Activated CD4-positive, alpha-beta T cell treated with anti-CD3 and anti-CD28 coated beads, Interleukin-2, Interleukin-6, amounts not matched to agents 100 ng/mL and 50 ng/mL, durations not matched to agents 16 hours and 8 hours (primary cell): ENCODE results near the gene ZNF749.

ENCODE experiments used
- DNase-seq: peaks from one replicate; pipeline ENCODE4 v3.0.0-alpha.2; 2020

The ZNF749 gene

DNA sequence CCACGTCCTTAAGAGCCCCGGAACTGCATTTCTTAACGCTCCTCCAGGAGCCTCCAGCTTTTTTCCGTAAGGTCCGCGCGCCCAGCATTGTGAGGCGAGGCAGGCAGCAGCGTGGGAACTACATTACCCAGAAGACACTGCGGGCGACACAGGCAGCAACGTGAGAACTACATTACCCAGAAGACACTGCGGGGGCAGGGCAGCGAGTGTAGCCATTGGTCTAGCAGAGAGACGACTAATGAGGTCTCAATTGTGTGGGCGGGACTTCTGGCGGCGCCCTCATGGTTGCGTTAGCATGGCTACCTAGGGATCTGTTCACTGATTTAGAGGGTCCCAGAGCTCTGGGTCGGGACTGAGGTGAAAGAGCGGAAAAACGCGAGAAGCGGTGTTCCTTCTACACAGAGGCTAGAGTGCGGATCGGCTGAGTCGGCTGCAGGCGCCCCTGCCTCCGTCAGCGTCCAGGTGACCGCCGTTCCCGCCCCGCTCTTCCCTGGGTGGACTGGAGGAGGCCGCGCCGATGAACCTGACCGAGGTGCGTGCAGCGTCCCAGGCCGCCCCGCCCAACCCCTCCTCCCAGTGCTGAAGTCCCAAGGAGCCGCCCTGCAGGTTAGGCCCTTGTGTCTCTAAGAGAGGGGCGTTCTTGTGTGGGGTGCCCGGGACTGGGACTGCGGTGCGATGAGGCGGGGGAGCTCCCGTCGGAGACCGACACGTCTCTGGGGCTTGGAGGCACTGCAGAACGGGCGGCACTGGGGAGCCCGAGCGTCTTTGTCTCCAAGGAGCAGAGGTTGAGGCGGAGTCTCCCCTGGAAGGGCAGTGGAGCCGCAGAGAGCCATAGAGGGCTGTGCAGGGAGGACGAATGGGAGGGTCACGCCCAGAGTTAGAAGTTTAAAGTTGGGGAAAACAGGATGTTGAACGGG is at the start of gene ZNF749:
Gene ZNF749 (plus strand): TSS at position 264 of the 917 bp plus-strand sequence. CDS start 254 bp downstream, at position 518.
- DNase-seq, result peak; percentile 99

DNA sequence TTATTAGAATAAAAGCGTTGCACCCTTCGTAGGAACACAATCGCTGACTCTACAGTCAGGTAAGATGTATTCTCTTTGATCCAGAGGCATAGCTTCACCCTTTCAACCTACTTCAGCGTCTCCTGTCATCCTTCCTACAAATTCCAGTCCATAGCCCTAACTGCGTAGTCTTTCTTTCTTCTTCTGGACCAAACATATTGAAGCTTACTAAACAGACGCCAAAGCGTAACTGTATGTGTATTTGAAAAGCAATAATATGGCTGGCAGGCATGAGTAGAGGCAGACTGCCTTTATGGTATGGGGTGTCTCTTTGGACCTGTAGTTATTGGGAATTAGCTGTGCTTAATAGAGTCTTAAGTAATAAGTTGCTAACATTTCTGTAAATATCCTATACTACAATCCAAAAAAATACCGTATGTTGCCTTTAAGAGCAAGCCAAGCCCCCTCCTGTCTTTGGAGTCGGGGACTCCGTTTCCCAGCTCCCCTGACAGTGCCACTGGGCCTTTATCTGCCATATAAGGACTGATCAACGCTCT is 45.9 kb upstream of the ZNF749 start:
- DNase-seq, result no peak

DNA sequence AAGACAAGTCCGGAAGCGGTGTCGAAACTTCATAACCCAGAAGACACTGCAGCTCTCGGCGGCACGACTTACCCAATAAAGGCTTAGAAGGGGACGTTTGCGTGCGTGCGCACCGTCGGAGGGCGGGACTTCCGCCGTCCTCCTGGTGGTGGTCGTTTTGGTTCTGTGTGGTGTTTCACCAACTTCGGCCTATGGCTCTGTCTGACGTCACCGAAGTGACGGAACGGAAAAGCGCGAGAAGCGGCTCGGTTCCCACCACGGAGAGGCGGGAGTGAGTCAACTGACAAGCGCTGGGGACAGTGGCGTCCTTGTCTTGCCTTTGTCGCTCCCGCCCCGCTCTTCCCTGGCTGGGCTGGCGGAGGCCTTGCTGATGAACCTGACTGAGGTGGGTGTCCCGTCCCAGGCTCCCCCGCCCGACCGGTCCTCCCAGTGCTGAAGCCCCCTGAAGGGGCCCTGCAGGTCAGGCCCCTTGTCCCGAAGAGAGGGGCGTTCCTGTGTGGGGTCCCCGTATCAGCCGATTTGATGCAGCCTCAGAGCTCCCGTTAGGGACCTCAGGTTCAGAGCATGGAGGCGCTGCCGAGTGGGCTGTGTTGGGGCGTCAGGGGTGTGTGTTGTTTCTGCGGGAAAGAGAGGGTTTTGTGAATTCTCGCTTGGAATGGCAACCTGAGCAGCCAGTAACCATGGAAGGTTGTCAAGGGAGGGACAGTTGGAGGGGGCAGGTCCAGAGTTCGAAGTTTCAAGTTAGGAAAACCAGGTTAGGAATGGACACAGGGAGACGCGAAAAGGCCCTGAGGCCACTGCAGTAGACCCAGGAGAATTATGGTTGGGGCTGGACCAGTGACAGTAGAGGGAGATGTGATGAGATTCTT is 45.2 kb upstream of the ZNF749 start, which contains the start of gene ZNF548:
Gene ZNF548 (plus strand): TSS at position 125 of the 869 bp plus-strand sequence. CDS start 246 bp downstream, at position 371.
- peak; percentile 96 for DNase-seq

DNA sequence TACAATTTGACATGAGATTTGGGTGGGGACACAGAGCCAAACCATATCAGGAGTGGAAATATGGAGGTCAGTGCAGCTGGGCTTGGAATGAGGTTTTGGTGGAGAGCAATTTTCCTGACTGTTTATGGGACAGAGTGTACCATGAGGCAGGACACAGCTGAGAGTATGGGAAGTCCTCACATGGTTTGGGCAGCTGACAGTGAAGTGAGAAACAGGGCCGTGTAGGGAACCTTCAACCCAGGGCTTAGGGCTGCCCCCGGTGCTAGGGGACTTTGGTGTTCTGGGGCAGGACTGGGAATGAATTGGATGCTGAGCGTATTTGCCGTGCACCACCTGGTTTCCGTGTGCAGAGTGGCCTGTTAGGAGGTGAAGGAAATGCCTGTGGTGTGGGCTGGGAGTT is 39.4 kb upstream of the ZNF749 start:
- DNase-seq, result no peak

DNA sequence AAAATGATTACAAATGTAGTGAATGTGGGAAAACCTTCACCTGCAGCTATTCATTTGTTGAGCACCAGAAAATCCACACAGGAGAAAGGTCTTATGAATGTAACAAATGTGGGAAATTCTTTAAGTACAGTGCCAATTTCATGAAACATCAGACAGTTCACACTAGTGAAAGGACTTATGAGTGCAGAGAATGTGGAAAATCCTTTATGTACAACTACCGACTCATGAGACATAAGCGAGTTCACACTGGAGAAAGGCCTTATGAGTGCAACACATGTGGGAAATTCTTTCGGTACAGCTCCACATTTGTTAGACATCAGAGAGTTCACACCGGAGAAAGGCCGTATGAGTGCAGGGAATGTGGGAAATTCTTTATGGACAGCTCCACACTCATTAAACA is 36.3 kb upstream of the ZNF749 start:
- DNase-seq, result no peak

DNA sequence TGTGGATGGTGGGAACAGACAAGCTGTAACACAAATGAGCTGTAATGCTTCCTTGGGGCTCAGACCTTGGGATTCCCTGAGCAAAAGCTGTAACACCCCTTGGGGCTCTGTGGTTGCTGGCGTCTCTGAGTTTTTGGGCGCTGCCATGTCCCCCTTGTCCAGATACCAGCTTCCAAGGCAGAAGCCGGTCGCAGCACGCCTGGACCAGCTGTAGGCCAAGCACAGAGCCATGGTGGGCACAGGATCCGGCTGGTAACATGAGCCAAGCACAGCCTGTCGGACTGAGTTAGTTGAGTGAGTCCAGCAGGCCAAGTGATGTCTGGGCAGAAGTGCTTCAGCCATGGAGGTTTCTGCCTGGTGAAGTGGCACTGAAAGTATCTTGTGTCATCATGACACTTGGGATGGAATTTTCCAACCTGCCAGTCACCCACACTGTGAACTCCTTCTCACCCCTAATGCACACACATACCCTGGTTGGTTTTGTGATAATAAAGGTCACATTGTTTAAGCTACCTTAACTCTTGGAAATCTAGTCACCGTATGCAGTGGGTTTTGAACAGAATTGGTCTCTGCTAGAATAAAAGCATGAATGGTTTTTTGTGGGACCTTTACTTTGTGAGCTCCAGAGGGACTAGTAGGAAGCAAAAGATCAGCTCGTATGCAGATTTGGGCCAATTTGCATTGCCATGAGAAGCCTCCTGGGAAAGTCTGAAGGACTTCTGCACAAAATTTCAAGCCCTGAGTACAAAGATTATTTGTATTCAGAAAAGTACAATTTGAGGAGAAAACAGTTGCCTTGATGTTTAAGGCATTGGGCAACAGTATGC is 31.2 kb upstream of the ZNF749 start:
- DNase-seq, result no peak

DNA sequence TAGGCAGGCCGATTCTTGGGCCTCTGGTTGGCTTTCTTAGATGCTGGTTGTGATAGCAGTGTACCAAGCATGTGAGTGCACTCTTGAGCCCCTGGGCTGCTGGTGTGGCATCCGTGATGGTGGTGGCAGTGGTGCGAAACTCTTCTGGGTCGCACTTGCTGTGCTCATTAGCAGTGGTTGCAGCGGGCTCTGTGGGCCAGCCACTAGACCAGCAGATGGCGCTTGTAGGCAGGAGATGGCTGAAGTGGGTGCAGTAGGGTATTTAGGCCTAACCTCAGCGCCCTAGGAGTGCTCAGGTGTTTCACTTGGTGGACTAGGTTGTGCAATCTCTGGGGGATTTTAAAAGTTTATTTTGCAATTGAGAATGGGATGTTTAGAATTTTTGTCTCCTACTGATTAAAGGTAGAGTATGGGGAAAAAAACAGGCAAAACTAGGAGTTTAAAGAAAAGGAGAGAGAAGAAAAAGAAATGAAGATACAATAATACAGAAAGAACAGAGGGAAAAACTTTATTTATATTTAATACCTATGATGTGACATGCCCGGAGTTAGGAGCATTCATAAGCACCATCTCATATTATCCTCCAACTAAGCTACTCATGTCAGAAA is 28.5 kb upstream of the ZNF749 start:
- peak; percentile 63 for DNase-seq

DNA sequence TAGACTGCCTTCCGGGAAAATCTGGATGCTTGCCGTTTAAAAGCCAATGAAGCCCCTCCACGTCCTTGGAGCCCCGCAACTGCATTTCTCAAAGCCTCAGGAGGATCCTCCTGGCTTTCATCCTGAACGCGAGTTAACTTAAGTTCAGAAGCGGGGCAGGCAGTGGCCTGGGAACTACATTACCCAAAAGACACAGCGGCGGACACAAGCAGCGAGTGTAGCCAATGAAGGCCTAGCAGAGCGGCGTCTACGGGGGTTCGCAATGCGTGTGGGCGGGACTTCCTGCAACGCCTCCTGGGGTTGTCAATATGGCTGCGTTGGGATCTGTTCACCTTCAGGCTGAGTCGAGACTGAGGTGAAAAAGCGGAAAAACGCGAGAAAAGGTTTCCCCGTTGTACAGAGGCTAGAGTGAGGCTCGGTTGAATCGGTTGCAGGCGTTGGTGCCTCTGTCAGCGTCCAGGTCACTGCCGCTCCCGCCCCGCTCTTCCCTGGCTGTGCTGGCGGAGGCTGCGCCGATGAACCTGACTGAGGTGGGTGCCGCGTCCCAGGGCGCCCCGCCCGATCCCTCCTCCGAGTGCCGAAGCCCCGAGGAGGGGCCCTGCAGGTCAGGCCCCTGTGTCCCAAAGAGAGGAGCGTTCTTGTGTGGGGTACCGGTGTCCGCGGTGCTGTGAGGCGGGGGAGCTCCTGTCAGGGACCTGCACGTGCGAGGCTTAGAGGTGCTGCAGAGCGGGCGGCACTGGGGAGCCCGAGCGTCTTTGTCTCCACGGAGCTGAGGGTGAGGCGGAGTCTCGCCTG is 24.1 kb upstream of the ZNF749 start, which contains the start of gene ZNF17:
Gene ZNF17 (plus strand): TSS at position 285 of the 795 bp plus-strand sequence. CDS start 2,455 bp downstream, outside the sequence.
- peak; percentile 95 for DNase-seq

DNA sequence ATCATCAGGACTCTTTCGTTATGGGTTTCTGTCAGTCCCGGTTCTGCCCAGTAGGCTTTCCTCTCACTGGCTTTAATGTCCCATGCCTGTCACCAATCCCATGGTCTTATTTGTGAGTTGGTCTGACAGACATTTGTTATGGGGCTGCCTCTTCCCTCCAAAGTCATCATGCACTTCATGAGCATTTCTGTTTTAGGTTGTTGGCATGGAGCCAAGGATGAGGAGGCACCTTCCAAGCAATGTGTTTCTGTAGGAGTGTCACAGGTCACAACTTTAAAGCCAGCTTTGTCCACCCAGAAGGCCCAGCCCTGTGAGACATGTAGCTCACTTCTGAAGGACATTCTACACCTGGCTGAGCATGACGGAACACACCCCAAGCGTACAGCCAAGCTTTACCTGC is 15.7 kb upstream of the ZNF749 start:
- DNase-seq, result no peak

DNA sequence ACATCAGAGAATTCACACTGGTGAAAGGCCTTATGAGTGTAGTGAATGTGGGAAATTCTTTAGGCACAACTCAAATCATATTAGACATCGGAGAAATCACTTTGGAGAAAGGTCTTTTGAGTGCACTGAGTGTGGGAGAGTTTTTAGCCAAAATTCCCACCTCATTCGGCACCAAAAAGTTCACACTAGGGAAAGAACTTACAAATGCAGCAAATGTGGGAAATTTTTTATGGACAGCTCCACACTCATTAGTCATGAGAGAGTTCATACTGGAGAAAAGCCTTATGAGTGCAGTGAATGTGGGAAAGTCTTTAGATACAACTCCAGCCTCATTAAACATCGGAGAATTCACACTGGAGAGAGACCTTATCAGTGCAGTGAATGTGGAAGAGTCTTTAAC is 14.1 kb upstream of the ZNF749 start:
- no peak for DNase-seq

DNA sequence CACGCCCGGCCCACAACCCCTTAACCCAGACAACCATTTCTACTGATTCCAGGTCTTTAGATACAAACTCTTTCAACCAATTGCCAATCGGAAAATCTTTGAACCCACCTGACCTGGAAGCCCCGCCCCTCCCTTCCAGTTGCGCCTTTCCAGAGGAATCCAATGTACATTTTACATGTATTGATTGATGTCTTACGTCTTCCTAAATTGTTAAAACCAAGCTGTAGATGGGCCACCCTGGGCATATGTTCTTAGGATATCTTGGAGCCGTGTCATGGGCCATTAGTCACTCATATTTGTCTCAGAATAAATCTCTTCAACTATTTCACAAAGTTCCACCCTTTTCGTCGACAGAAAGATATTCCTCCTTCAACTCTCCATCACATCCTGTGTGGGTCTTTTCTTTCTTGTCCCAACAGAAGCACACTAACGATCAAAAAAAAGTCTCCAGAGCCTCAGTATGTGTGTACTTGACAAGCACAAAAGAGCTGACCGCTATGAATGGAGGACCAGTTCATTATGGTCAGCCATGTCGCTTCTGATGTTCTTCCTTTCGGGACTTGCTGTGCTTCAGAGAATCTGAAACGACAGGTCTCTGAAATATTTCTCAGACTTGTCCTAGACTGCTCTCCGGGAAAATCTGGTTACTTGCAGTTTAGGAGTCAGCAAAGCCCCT is 601 bp upstream of the ZNF749 start:
- DNase-seq, result no peak

DNA sequence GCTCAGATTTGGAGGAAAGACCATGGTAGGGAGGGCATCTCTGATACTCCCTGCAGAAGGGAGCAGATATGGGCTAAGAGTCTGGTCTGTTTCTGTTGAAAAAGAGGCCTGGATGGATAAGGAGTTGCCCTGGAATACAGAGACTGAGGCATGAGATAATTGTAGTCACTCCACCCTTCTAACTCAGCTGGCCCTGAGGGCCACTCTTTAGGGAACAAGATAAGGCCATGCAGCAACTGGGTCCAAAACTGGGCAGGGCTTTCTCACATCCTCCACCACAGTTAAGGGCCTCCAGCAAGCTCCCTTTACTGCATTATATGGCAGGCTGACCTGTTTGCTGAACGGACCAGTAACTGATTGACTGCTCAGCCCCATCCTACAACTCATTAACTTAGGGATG is 1.3 kb downstream of the ZNF749 start:
- DNase-seq, result no peak

DNA sequence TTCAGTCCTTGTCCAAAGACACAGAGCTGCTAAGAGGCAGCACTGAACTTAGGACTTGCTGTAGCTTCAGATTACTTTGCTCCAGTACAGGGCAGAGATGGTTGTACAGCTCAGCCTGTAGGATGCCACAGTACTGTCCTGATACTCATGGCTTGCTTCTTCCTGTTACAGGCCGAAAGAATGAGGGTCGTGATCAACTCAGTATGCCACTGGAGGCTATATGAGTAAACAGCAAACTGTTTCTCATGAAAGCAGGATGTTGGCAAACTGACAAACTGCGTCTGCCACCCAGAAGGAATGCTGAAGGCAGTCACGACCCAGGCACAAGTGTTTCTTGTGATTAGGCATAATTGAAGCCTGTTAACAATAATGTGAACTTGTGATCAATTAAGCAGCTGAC is 2.8 kb downstream of the ZNF749 start:
- DNase-seq, result no peak

DNA sequence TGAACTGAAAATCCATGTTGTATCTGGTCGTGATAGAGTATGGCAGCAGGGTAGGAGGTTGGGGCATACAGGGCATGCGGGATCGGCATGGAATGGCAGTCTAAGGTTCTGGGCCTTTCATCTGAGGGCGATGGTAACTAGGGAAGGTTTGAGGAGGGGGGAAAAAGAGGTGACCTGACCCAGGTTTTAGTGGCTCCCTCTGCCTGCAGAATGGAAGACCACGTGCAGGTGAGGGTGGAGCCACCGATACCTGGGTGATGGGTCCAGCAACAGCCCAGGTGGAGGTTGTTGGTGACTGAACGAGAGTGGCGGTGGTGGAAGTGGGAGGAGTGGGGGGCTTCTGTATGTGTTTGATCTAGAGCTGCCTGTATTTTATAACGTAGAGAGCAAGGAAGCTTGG is 3.8 kb downstream of the ZNF749 start:
- DNase-seq, result no peak

DNA sequence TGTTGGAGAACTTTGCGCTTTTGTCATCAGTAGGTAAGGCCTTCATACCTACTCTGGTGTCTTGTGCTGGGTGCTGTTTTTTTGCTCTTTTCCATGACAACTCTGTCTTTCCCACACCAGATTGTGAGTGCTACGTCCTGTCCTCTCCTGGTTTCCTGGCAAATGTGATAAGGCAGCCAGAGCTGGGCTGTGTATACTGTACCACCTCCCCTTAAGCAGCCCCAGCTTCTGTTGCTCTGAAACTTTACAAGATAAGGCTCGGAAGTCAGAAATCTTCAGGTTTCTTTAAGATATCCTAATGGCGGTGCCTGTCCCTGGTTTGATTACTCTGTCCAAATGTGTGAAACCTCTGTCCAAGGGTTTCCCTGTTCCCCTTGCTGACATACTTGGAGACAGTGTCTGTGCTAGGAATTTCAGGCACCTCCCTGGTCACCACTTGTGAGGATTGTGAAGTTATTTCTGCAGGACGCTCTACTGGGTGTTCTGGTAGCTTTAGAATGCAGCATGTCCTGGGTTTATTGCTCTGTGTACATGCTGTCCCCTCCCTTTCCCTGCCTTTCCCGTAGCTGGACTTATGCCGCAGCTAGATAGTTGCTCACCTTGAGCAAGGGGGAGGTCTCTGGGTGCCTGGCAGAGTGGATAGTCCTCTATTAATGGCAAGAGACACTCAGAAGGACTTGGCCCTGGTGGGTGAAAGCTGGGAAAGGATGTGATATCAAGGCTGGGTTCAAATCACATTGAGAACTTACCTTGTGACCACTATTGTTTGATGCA is 7.0 kb downstream of the ZNF749 start:
- DNase-seq, result no peak

DNA sequence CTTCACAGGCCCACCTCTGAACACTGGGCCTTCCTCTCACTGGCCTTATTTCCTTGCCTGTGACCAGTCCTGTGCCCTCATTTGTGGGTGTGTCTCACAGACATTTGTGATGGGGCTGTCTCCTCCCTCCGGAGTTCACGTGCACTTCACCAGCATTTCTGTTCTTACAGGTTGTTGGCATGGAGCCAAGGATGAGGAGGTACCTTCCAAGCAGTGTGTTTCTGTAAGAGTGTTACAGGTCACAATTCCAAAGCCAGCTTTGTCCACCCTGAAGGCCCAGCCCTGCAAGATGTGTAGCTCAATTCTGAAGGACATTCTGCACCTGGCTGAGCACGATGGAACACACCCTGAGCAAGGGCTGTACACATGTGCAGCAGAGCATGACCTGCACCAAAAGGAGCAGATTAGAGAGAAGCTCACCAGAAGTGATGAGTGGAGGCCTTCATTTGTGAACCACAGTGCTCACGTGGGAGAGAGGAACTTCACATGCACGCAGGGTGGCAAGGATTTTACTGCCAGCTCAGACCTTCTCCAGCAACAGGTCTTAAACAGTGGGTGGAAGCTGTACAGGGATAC is 8.1 kb downstream of the ZNF749 start:
- no peak for DNase-seq

DNA sequence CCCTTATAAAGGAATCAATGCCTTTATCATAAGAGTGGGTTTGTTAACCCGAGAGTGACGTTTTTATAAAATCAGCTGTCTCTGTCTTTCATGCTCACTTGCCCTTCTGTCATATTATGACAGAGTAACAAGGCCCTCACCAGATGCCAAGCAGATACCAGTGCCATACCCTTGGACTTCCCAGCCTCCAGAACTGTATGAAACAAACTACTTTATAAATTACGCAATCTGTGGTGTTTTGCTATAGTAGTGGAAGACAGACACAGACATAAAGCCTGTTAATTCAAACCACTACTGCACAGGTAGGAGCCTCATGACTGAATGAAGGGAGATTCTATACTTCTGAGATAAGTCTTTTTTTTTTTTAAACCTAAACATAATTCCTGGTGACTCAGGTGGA is 17.2 kb downstream of the ZNF749 start:
- no peak for DNase-seq

DNA sequence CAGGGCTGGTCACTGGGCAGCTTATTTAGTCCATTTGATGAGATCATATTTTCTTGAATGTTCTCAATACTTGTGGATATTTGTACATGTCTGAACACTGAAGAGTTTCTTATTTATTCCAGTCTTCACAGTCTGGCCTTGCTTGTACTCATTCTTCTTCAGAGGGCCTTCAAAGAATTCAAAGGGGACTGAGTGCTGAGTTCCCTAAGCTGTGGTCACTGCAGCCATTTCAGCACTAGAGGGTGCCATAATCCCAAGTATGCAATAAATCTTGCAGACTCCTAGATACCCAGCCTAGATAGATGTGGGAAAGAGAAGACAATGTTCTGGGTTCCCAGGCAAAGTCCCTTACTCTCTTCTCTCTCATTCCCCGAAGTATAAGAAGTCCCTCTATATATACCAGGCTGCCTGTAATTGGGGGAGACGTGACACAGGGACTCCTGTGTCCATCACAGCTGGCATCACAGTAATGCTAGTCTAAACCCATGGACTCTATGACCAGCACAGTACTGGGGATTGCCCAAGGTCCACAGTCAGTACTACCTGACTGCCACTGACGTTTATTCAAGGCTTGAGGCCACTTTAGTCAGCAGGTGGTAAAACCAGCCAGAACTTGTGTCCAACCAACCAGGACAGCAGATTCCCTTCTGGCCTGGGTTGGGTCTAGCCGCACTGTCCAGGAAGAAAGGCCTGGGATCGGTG is 30.7 kb downstream of the ZNF749 start:
- DNase-seq, result peak; percentile 40

DNA sequence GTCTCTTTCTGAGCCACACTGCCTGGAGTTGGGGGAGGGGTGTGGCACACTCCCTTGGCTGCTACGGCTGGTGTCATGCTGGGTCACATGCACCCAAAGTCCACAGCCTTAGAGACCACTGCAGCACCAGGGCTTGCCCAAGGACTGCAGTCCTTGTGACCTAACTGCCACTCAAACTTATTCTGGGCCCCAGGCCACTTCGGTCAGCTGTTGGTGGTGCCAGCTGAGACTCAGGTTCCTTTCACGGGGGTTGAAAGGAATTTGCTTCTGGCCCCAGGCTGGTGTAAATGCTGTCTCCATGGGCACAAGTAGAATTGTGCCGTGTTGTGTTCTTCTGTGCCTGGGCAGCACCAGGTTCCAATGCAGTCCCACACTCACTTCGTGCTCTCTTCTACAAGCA is 31.4 kb downstream of the ZNF749 start:
- DNase-seq, result no peak
